Measurements from ENCODE around the gene REC8.

DNA sequence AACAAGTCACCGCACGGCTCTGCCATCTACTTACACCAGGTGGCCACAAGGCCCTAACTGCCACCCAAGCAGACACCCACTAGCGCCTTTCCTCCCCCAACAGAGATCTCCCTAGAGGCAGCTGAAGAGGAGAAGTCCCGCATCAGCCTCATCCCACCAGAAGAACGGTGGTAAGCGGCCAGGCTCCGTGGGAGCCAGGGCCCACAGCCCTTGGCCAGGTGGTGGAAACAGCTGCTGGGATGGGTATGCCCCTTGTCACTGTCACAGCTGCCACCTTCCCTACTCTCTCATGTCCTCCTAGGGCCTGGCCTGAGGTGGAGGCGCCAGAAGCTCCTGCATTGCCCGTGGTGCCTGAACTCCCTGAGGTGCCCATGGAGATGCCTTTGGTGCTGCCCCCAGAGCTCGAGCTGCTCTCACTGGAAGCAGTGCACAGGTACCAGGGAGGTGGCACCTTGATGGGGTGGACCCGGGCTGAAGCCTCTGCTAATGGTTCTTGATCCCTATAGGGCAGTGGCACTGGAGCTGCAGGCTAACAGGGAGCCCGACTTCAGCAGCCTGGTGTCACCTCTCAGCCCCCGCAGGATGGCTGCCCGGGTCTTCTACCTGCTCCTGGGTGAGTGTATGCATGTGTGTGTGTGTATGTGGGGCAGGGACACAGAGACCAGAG lies 7.5 kb downstream of the REC8 start:
- TF ChIP-seq KDM1A (CRISPR knock-in tag; IDR thresholded peaks at IDR 0.05) (no peak), NCOR1 (IDR thresholded peaks at IDR 0.05; ENCODE audit: borderline replicate concordance, low read length) (no peak), HNRNPK (IDR thresholded peaks at IDR 0.05; ENCODE audit: low read depth, low read length, poor library complexity, severe bottlenecking) (no peak)

All from HepG2 (cell line).